HepG2 (cell line): ENCODE results near the gene HNRNPF. TPM values are rescaled to one million over a fixed set of nuclear protein-coding genes. Genes with fewer than 3 reads are reported as not detected.

Experiments
- DNMT3B ChIP-seq: conservative IDR thresholded peaks from 2 replicates; pipeline ENCODE4 v1.6.1; 2016; ENCODE audit warnings: missing biosample characterization, control low read depth
- ESRRA ChIP-seq: sonication (generic); formaldehyde crosslinking; IDR thresholded peaks from 2 replicates; pipeline ENCODE4 v1.5.1; 2020; ENCODE audit warnings: mild to moderate bottlenecking, low read depth, missing genetic modification reagents
- FOSL1 ChIP-seq: sonication (generic); formaldehyde crosslinking; IDR thresholded peaks from 2 replicates; pipeline ENCODE4 v1.9.0; 2021; ENCODE audit warnings: missing genetic modification reagents, borderline replicate concordance
- IRX3 ChIP-seq: sonication (generic); formaldehyde crosslinking; IDR thresholded peaks from 2 replicates; pipeline ENCODE4 v1.8.1; 2023; ENCODE audit warnings: mild to moderate bottlenecking, low read depth, missing genetic modification reagents, borderline replicate concordance
- MAFK ChIP-seq, 2 experiments: IDR thresholded peaks in 1 of 2; conservative IDR thresholded peaks in 1 of 2; 2 replicates each; pipeline ENCODE4 v1.6.1; 2011; ENCODE audit warnings: improper control_type of control experiment in 2 of 2, low read length in 2 of 2
- MEIS2 ChIP-seq: sonication (generic); formaldehyde crosslinking; IDR thresholded peaks from 2 replicates; pipeline ENCODE4 v1.9.0; 2021; ENCODE audit warnings: mild to moderate bottlenecking, missing genetic modification reagents
- MZF1 ChIP-seq: sonication (generic); formaldehyde crosslinking; IDR thresholded peaks from 2 replicates; pipeline ENCODE4 v1.8.1; 2023; ENCODE audit warnings: mild to moderate bottlenecking, missing genetic modification reagents, borderline replicate concordance
- NFIC ChIP-seq: IDR thresholded peaks from 2 replicates; pipeline ENCODE4 v1.6.1; 2012; ENCODE audit warnings: mild to moderate bottlenecking, low read length, inconsistent platforms
- PHF20 ChIP-seq: sonication (generic); formaldehyde crosslinking; IDR thresholded peaks from 2 replicates; pipeline ENCODE4 v1.5.0; 2020; ENCODE audit warnings: mild to moderate bottlenecking, missing genetic modification reagents
- RARG ChIP-seq: sonication (generic); formaldehyde crosslinking; IDR thresholded peaks from 2 replicates; pipeline ENCODE4 v1.4.0; 2020; ENCODE audit warnings: low read depth, mild to moderate bottlenecking, missing genetic modification reagents
- RFX3 ChIP-seq: IDR thresholded peaks from 2 replicates; pipeline ENCODE4 v1.6.1; 2016; ENCODE audit warnings: missing biosample characterization, missing genetic modification reagents
- TAF15 ChIP-seq: fragments of 200-400 bp; formaldehyde crosslinking; IDR thresholded peaks from one replicate; pipeline ENCODE4 v1.6.1; 2018; ENCODE audit warnings: mild to moderate bottlenecking, low read depth, low read length; ENCODE audit not compliant: poor library complexity, severe bottlenecking
- THRA ChIP-seq: sonication (generic); formaldehyde crosslinking; IDR thresholded peaks from 2 replicates; pipeline ENCODE4 v1.4.0; 2020; ENCODE audit warnings: missing genetic modification reagents, borderline replicate concordance
- ZBTB34 ChIP-seq: sonication (generic); formaldehyde crosslinking; IDR thresholded peaks from 2 replicates; pipeline ENCODE4 v1.8.0; 2022; ENCODE audit warnings: mild to moderate bottlenecking, missing genetic modification reagents
- ZNF143 ChIP-seq: sonication (generic); formaldehyde crosslinking; IDR thresholded peaks from 2 replicates; pipeline ENCODE4 v1.4.0; 2020; ENCODE audit warnings: missing genetic modification reagents
- ZNF34 ChIP-seq: sonication (generic); formaldehyde crosslinking; IDR thresholded peaks from 2 replicates; pipeline ENCODE4 v1.4.0; 2020; ENCODE audit warnings: mild to moderate bottlenecking, missing genetic modification reagents, borderline replicate concordance
- ZNF569 ChIP-seq: sonication (generic); formaldehyde crosslinking; IDR thresholded peaks from 2 replicates; pipeline ENCODE4 v1.5.0; 2020; ENCODE audit warnings: mild to moderate bottlenecking, missing genetic modification reagents, moderate library complexity, borderline replicate concordance
- polyA plus RNA-seq, 8 experiments: library from polyadenylated mRNA; depleted of rRNA in 3 of 8; stranded (reverse) in 7 of 8; unstranded in 1 of 8; fragments of >200 nt; fragmentation: Illumina TruSeq in 4 of 8; extraction: Trizol in 4 of 8; gene quantifications; 2 replicates each; pipeline versions ENCODE4 v1.2.1 to v1.2.3, GENCODE V29; 2011 to 2016; ENCODE audit warnings: low read depth in 4 of 8, missing spikeins in 1 of 8, mixed read lengths in 1 of 8; ENCODE audit not compliant: insufficient read depth in 1 of 8
- total RNA-seq, 5 experiments: library from RNA; depleted of rRNA; stranded (reverse); fragments of >200 nt; fragmentation: Illumina TruSeq; extraction: Trizol; gene quantifications; 2 replicates each; pipeline ENCODE4 v1.2.3, GENCODE V29; 2016; ENCODE audit warnings: low read depth in 1 of 5
- TF ChIP-seq, protein P1 (sequence below): sonication (generic); formaldehyde crosslinking; conservative IDR thresholded peaks from 2 replicates; pipeline ENCODE4 v1.4.0; 2020; ENCODE audit warnings: missing genetic modification reagents
- TF ChIP-seq, protein P2 (sequence below): sonication (generic); formaldehyde crosslinking; IDR thresholded peaks from 2 replicates; pipeline ENCODE4 v1.5.1; 2020; ENCODE audit warnings: mild to moderate bottlenecking, moderate library complexity, missing genetic modification reagents
- TF ChIP-seq, protein P3 (sequence below): IDR thresholded peaks from 2 replicates; pipeline ENCODE4 v1.6.1; 2016; ENCODE audit warnings: mild to moderate bottlenecking, missing biosample characterization, missing genetic modification reagents
- TF ChIP-seq, protein P4 (sequence below): sonication (generic); formaldehyde crosslinking; IDR thresholded peaks from 2 replicates; pipeline ENCODE4 v1.4.0; 2020; ENCODE audit warnings: missing genetic modification reagents, borderline replicate concordance

The HNRNPF gene
- total and polyA plus RNA-seq, 2 of the 13 experiments (the other 11 are each of a cell fraction or from before 2014, with no cell fraction given) = 166 to 308 TPM

DNA sequence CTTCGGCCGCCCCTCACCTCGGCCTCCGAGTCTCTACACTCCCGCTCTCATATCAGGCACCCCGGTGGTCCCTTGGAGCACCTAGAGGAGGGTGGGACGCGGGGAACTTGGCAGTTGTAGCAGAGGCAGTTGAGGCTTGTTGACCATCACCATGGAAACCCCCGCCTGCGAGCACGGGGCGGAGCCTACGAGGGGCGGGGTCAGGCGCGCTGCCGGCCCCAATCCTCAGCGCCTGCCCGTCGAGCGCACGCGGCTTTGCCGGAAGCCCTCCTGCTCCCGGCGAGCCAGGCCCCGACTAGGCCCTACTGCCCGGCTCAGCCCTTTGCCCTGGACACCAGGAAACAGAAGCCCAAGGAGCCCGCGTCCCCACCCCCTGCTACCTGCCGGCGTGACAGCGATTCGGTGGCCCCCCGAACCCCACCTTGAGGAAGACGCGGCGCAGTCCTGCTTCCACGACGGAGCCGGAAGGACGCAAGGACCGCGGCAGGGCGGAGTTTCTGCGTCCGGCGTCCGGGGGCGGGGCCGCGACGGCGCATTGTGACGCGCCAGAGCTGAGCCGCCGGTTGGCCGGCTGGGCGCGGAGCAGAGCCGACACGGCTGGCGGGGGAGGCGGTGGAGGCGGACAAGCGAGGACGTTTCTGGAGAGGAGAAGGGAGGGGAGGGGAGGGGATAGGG, at the start of gene HNRNPF (continued):
- TF ChIP-seq, protein P1, sequence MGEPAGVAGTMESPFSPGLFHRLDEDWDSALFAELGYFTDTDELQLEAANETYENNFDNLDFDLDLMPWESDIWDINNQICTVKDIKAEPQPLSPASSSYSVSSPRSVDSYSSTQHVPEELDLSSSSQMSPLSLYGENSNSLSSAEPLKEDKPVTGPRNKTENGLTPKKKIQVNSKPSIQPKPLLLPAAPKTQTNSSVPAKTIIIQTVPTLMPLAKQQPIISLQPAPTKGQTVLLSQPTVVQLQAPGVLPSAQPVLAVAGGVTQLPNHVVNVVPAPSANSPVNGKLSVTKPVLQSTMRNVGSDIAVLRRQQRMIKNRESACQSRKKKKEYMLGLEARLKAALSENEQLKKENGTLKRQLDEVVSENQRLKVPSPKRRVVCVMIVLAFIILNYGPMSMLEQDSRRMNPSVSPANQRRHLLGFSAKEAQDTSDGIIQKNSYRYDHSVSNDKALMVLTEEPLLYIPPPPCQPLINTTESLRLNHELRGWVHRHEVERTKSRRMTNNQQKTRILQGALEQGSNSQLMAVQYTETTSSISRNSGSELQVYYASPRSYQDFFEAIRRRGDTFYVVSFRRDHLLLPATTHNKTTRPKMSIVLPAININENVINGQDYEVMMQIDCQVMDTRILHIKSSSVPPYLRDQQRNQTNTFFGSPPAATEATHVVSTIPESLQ = no peak
- 0 out of 2 replicates have a peak, but pooled peaks have one; percentile 26 for TF ChIP-seq ZNF143
- no peak for TF ChIP-seq TAF15
- TF ChIP-seq ESRRA (CRISPR knock-in tag) = no peak
- TF ChIP-seq, protein P2, sequence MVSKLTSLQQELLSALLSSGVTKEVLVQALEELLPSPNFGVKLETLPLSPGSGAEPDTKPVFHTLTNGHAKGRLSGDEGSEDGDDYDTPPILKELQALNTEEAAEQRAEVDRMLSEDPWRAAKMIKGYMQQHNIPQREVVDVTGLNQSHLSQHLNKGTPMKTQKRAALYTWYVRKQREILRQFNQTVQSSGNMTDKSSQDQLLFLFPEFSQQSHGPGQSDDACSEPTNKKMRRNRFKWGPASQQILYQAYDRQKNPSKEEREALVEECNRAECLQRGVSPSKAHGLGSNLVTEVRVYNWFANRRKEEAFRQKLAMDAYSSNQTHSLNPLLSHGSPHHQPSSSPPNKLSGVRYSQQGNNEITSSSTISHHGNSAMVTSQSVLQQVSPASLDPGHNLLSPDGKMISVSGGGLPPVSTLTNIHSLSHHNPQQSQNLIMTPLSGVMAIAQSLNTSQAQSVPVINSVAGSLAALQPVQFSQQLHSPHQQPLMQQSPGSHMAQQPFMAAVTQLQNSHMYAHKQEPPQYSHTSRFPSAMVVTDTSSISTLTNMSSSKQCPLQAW (CRISPR knock-in tag) = peak; percentile 94
- 0 out of 2 replicates have a peak, but pooled peaks have one; percentile 78 for TF ChIP-seq IRX3 (CRISPR knock-in tag)
- TF ChIP-seq MAFK (conservative IDR thresholded peaks at IDR 0.05 in 1 of 2, IDR thresholded peaks at IDR 0.05 in 1 of 2; ENCODE audit: low read length in 2 of 2) = no peak
- no peak; the same call in 1 of the 2 replicates for TF ChIP-seq RARG
- 0 out of 2 replicates have a peak, but pooled peaks have one; percentile 41 for TF ChIP-seq MZF1 (CRISPR knock-in tag)
- peak; percentile 81 for TF ChIP-seq RFX3 (CRISPR knock-in tag)
- TF ChIP-seq NFIC = no peak
- no peak for TF ChIP-seq ZBTB34
- peak; percentile 61 for TF ChIP-seq PHF20
- peak; percentile 80 for TF ChIP-seq MEIS2 (CRISPR knock-in tag)
- TF ChIP-seq ZNF569 (CRISPR knock-in tag) = 0 out of 2 replicates have a peak, but pooled peaks have one; percentile 54
- TF ChIP-seq ZNF34 (CRISPR knock-in tag) = no peak
- peak; percentile 54 for TF ChIP-seq THRA (CRISPR knock-in tag)
- no peak for TF ChIP-seq FOSL1 (CRISPR knock-in tag)
- TF ChIP-seq, protein P3, sequence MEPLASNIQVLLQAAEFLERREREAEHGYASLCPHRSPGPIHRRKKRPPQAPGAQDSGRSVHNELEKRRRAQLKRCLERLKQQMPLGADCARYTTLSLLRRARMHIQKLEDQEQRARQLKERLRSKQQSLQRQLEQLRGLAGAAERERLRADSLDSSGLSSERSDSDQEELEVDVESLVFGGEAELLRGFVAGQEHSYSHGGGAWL = peak; percentile 84
- TF ChIP-seq DNMT3B (CRISPR knock-in tag) = 0 out of 2 replicates have a peak, but pooled peaks have one; percentile 67
- TF ChIP-seq, protein P4, sequence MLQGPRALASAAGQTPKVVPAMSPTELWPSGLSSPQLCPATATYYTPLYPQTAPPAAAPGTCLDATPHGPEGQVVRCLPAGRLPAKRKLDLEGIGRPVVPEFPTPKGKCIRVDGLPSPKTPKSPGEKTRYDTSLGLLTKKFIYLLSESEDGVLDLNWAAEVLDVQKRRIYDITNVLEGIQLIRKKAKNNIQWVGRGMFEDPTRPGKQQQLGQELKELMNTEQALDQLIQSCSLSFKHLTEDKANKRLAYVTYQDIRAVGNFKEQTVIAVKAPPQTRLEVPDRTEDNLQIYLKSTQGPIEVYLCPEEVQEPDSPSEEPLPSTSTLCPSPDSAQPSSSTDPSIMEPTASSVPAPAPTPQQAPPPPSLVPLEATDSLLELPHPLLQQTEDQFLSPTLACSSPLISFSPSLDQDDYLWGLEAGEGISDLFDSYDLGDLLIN (CRISPR knock-in tag) = peak; percentile 85; the same call in 1 of the 2 replicates
